Endothelial cell of umbilical vein (primary cell): ENCODE measurements around the gene C17orf58. TPM values are rescaled to one million over a fixed set of nuclear protein-coding genes. Genes with fewer than 3 reads are reported as not detected.

ENCODE experiments used
- BruUV-seq: library from RNA; stranded (reverse); fragments of 400-500 nt; replicated peaks from 2 replicates; lab custom pipeline; 2021; lab: Mats Ljungman, UMichigan
- CTCF ChIA-PET: fragments of 300-600, 350-600 bp; sonication (Branson Sonifier 250); formaldehyde crosslinking; loops from one replicate; lab custom pipeline; 2021; ENCODE audit warnings: antibody characterized with exemption, inconsistent platforms; lab: Charles Lee
- POLR2A ChIA-PET: fragments of 300-600, 350-600 bp; sonication (Branson Sonifier 250); formaldehyde crosslinking; loops from one replicate; lab custom pipeline; 2021; ENCODE audit warnings: antibody characterized with exemption, inconsistent platforms; lab: Charles Lee
- DNase-seq: peaks from one replicate; pipeline ENCODE4 v3.0.0-alpha.2; 2011; ENCODE audit warnings: low read depth, low spot score
- FAIRE-seq: peaks from 2 replicates; lab custom pipeline; 2011; peaks lifted over from hg19 to GRCh38; lab: Jason Lieb, UNC
- H2AFZ ChIP-seq: 2 replicates; pipeline ENCODE4 v1.6.0; 2012; ENCODE audit warnings: low read depth, low read length, control low read depth, inconsistent platforms
- H3K27ac ChIP-seq: 2 replicates; pipeline ENCODE4 v1.5.1; 2011; ENCODE audit warnings: low read depth, mild to moderate bottlenecking, control low read depth, low read length, moderate library complexity; ENCODE audit not compliant: insufficient read depth
- H3K27me3 ChIP-seq, 2 experiments: 2 replicates each; pipeline versions ENCODE4 v1.6.0 to v1.6.1; 2011; ENCODE audit warnings: low read length in 2 of 2, mixed read lengths in 1 of 2; ENCODE audit not compliant: control insufficient read depth in 2 of 2, insufficient read depth in 2 of 2
- H3K36me3 ChIP-seq, 2 experiments: 2 replicates in 1 of 2; 3 replicates in 1 of 2; pipeline ENCODE4 v1.5.1; 2011; ENCODE audit warnings: low read length in 2 of 2, mild to moderate bottlenecking in 1 of 2, moderate library complexity in 1 of 2; ENCODE audit not compliant: control insufficient read depth in 2 of 2, insufficient read depth in 2 of 2; ENCODE audit errors: extremely low read depth in 1 of 2
- H3K4me1 ChIP-seq: 3 replicates; pipeline ENCODE4 v1.5.1; 2011; ENCODE audit warnings: mild to moderate bottlenecking, low read length; ENCODE audit not compliant: control insufficient read depth, insufficient read depth; ENCODE audit errors: extremely low read depth
- H3K4me2 ChIP-seq: 2 replicates; pipeline ENCODE4 v1.6.1; 2011; ENCODE audit warnings: low read length, control low read depth, mixed read lengths; ENCODE audit not compliant: insufficient read depth
- H3K4me3 ChIP-seq, 3 experiments: fragments of 200-600 bp in 1 of 3; sonication (generic), shearing (Covaris generic) in 1 of 3; replicated peaks in 1 of 3; 2 replicates each; pipeline ENCODE4 v1.5.1; 2011 to 2016; ENCODE audit warnings: control low read depth in 3 of 3, low read length in 3 of 3, mild to moderate bottlenecking in 2 of 3, inconsistent platforms in 1 of 3, low read depth in 1 of 3, moderate library complexity in 1 of 3; ENCODE audit not compliant: insufficient read depth in 1 of 3
- H3K79me2 ChIP-seq: 2 replicates; pipeline ENCODE4 v1.6.0; 2012; ENCODE audit warnings: low read length, inconsistent platforms; ENCODE audit not compliant: control insufficient read depth, insufficient read depth
- H3K9ac ChIP-seq: replicated peaks from 2 replicates; pipeline ENCODE3; 2011; ENCODE audit warnings: low read length, control low read depth; ENCODE audit not compliant: insufficient read depth; ENCODE audit errors: extremely low read depth
- H3K9me1 ChIP-seq: replicated peaks from 3 replicates; pipeline ENCODE4 v1.6.0; 2011; ENCODE audit warnings: mild to moderate bottlenecking, low read length; ENCODE audit not compliant: control insufficient read depth, insufficient read depth; ENCODE audit errors: extremely low read depth
- H3K9me3 ChIP-seq: replicated peaks from 2 replicates; pipeline ENCODE4 v1.5.1; 2012; ENCODE audit warnings: low read length, inconsistent platforms; ENCODE audit not compliant: control insufficient read depth, insufficient read depth
- H4K20me1 ChIP-seq: replicated peaks from 2 replicates; pipeline ENCODE3; 2011; ENCODE audit warnings: mild to moderate bottlenecking, low read length; ENCODE audit not compliant: control insufficient read depth, insufficient read depth; ENCODE audit errors: extremely low read depth
- CTCF ChIP-seq, 2 donors: IDR thresholded peaks; 1 replicate in 1 of 2; 2 replicates in 1 of 2; pipeline ENCODE4 v1.5.1; 2011; ENCODE audit warnings: low read length in 2 of 2, mild to moderate bottlenecking in 2 of 2, moderate library complexity in 2 of 2, control low read depth in 1 of 2, inconsistent platforms in 1 of 2, low read depth in 1 of 2; ENCODE audit not compliant: insufficient read depth in 1 of 2; ENCODE audit errors: extremely low read depth in 1 of 2
- EZH2 ChIP-seq: IDR thresholded peaks from 2 replicates; pipeline ENCODE4 v1.6.1; 2012; ENCODE audit warnings: borderline replicate concordance, low read depth, mild to moderate bottlenecking, moderate library complexity, low read length, inconsistent platforms; ENCODE audit not compliant: severe bottlenecking
- FOS ChIP-seq: IDR thresholded peaks from 2 replicates; pipeline ENCODE4 v1.6.1; 2011; ENCODE audit warnings: mild to moderate bottlenecking, low read length, moderate library complexity, borderline replicate concordance; ENCODE audit not compliant: insufficient read depth
- GATA2 ChIP-seq: IDR thresholded peaks from 2 replicates; pipeline ENCODE4 v1.7.0; 2011; ENCODE audit warnings: low read depth, mild to moderate bottlenecking, moderate library complexity, mixed read lengths, low read length; ENCODE audit not compliant: insufficient read length, insufficient read depth
- JUN ChIP-seq: IDR thresholded peaks from 2 replicates; pipeline ENCODE4 v1.6.1; 2011; ENCODE audit warnings: borderline replicate concordance, low read depth; ENCODE audit not compliant: insufficient read length, insufficient read depth
- MYC ChIP-seq: IDR thresholded peaks from one replicate; pipeline ENCODE4 v1.6.1; 2011; ENCODE audit warnings: mild to moderate bottlenecking, low read depth, low read length
- POLR2A ChIP-seq: IDR thresholded peaks from 2 replicates; pipeline ENCODE4 v1.6.1; 2012; ENCODE audit warnings: low read depth, mild to moderate bottlenecking, control low read depth, low read length
- POLR2AphosphoS5 ChIP-seq: IDR thresholded peaks from 2 replicates; pipeline ENCODE4 v1.6.1; 2012; ENCODE audit warnings: low read depth, mild to moderate bottlenecking, control low read depth, low read length, moderate library complexity; ENCODE audit not compliant: insufficient read depth
- dilution Hi-C: fragments of 300-500 bp; cut with MboI; formaldehyde crosslinking; loops from one replicate; pipeline ENCODE4 v1.15.0; 2019; ENCODE audit warnings: low sequenced_read_pairs; ENCODE audit not compliant: extremely low pct_ligation_motif_present
- intact Hi-C: fragments of 100-400 bp; cut with micrococcal nuclease; formaldehyde crosslinking; loops from one replicate; pipeline ENCODE4 v1.10.0; 2022
- polyA plus RNA-seq, 4 experiments: library from polyadenylated mRNA; depleted of rRNA in 3 of 4; stranded (reverse) in 3 of 4; unstranded in 1 of 4; fragments of >200 nt; gene quantifications; 2 replicates each; pipeline versions ENCODE4 v1.2.1 to v1.2.3, GENCODE V29; 2011 to 2012; ENCODE audit warnings: missing spikeins in 1 of 4
- total RNA-seq: library from RNA; stranded (reverse); gene quantifications from 2 replicates; pipeline ENCODE4 v1.2.3, GENCODE V29; 2021
- TF ChIP-seq, protein P1 (sequence below): IDR thresholded peaks from 2 replicates; pipeline ENCODE4 v1.6.1; 2011; ENCODE audit not compliant: insufficient read depth, insufficient read length

Gene C17orf58
- total and polyA plus RNA-seq, 2 donors (not counting 3 experiments of a cell fraction or from before 2014, with no cell fraction given), result 24.5 to 35.5 TPM

GRCh38 chr17:67944035-67944434 lies 52.2 kb downstream of the C17orf58 start:
- BruUV-seq, result no TSS peak
- Histone ChIP-seq H3K4me3 (no peak overlapping the region), H3K27me3 (no peaks in the 10 kb centered on the region), H3K9me1 (no peaks in the 10 kb centered on the region), H3K9ac (no peak overlapping the region), H3K27ac (no peak overlapping the region), H3K4me2 (no peak overlapping the region), H3K36me3 (peaks cover 18 to 30% of the 10 kb centered on the region in 2 experiments), H3K79me2 (no peaks in the 10 kb centered on the region), H3K4me1 (no peaks in the 10 kb centered on the region), H2AFZ (no peak overlapping the region), H4K20me1 (no peaks in the 10 kb centered on the region), H3K9me3 (no peaks in the 10 kb centered on the region)
- CTCF ChIA-PET, result interaction anchor here (1.0 to 2.5 kb wide), 3 partner anchors 12 to 143 kb away, joined by 3 to 11 read pairs (median 4); no protein-coding TSS in a partner anchor
- FAIRE-seq (no peak), DNase-seq (no peak)
- POLR2A ChIA-PET, result no interaction called here
- TF ChIP-seq FOS (no peak), CTCF (IDR thresholded peaks at IDR 0.05; ENCODE audit: extremely low read depth in 1 of 2, insufficient read depth in 1 of 2, low read depth in 1 of 2, low read length in 2 of 2) (no peak), POLR2A (no peak), JUN (no peak), MYC (no peak), GATA2 (no peak), EZH2 (no peak), POLR2AphosphoS5 (no peak)
- TF ChIP-seq, protein P1, sequence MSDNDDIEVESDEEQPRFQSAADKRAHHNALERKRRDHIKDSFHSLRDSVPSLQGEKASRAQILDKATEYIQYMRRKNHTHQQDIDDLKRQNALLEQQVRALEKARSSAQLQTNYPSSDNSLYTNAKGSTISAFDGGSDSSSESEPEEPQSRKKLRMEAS, result no peak
- intact Hi-C loops (no loop called here), dilution Hi-C loops (no loop called here)
